ENCODE results near the gene AMPD2. TPM values are rescaled to one million over a fixed set of nuclear protein-coding genes. Genes with fewer than 3 reads are reported as not detected.

AMPD2 gene
- 66.7 TPM for total RNA-seq

GRCh38 chr1:109619576-109620400 lies at the start of gene AMPD2, which contains the start of gene GNAT2:
AMPD2 (plus strand) TSS chr1:109619837; CDS start chr1:109621176, 1,339 bp downstream.
GNAT2 (minus strand) TSS chr1:109619616; CDS start chr1:109612870, 6,746 bp downstream.

GRCh38 chr1:109655615-109656519 lies 36.2 kb downstream of the AMPD2 start, which contains the start of gene GSTM4:
GSTM4 (plus strand) TSS chr1:109656099; CDS start chr1:109656390, 291 bp downstream.

DNA sequence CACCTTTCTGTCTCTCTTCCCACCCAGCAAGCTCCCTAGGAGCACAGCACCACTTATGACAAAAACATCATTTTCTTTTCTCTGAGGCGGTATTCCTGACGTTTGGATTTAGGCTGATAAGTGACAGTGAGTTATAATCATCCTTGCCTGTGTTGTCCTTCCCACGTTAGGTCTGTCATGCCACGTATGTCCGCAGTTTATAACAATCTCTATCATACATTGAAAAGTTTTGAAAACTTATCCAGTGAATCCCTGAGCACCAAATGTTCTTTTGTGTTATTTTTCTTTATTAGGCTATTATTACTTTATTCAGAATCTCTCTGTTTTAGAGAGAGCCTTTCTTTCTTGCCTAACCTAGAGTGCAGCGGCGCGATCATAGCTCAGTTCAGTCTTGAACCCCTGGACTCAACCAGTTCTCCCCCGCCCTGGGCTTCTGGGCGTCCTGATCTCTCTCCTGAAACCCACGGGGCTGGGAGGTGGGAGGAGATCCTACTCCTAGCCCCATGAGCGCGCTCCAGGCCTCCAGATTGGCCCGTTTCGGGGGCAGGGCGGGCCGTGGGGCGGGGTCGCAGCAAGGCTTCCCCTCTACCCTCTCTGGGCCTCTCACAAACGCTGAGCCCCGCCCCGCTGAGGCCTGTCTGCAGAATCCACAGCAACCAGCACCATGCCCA lies 48.0 kb downstream of the AMPD2 start, which contains the start of gene GSTM2:
Gene GSTM2, plus strand, starts transcription at position 606 of the 671 bp plus-strand sequence. Its CDS starts 59 bp downstream, at position 665.

Small RNAs within 50 kb of the gene (small RNA-seq; reads per million reads assigned to genes)
- not detected for gene RNU6V (ENCODE audit: low replicate concordance)

Other genes with a start within 250 kb of the AMPD2 start
- gene SORT1, start 221.9 kb upstream of the AMPD2 start, total RNA-seq = 52.5 TPM
- gene PSMA5, start 193.4 kb upstream of the AMPD2 start, total RNA-seq = 23.8 TPM
- 25.6 TPM for gene SYPL2, start 153.3 kb upstream of the AMPD2 start, total RNA-seq
- 6.0 TPM for gene ATXN7L2, start 135.9 kb upstream of the AMPD2 start, total RNA-seq
- gene CYB561D1, start 125.7 kb upstream of the AMPD2 start, total RNA-seq = 6.3 TPM
- gene AMIGO1, start 110.1 kb upstream of the AMPD2 start, total RNA-seq = 7.6 TPM
- 0.35 TPM for gene GPR61, start 80.0 kb upstream of the AMPD2 start, total RNA-seq
- gene GNAI3, start 71.2 kb upstream of the AMPD2 start, total RNA-seq = 8.3 TPM
- gene GNAT2, start 221 bp upstream of the AMPD2 start, total RNA-seq = not detected
- 33.1 TPM for gene GSTM4, start 36.3 kb downstream of the AMPD2 start, total RNA-seq
- gene GSTM2, start 48.2 kb downstream of the AMPD2 start, total RNA-seq = 102 TPM
- not detected for gene GSTM1, start 68.0 kb downstream of the AMPD2 start, total RNA-seq
- gene GSTM5, start 92.4 kb downstream of the AMPD2 start, total RNA-seq = 16.5 TPM
- 175 TPM for gene GSTM3, start 121.2 kb downstream of the AMPD2 start, total RNA-seq
- gene EPS8L3, start 144.1 kb downstream of the AMPD2 start, total RNA-seq = 0.41 TPM